ENCODE data around the gene DMGDH. TPM values are rescaled to one million over a fixed set of nuclear protein-coding genes. Genes with fewer than 3 reads are reported as not detected.
A peak's percentile ranks its signal among the peaks of the same experiment; 100 is the strongest.

The DMGDH gene
- total and polyA plus RNA-seq, 7 donors = 0.41 to 5.3 (median 2.1) TPM; not detected in 2

- 95 to 99% methylated on average over 2 of the region's 2 CpGs for WGBS, 2 donors
- TF ChIP-seq POLR2A (IDR thresholded peaks at IDR 0.05) (no peak), POLR2AphosphoS5 (IDR thresholded peaks at IDR 0.05) (no peak), CTCF (IDR thresholded peaks at IDR 0.05) (no peak), EP300 (IDR thresholded peaks at IDR 0.05) (no peak)
- H3K4me1 ChIP-seq = peaks cover 0 to 21% (median 9%) of the 10 kb centered on the region in 4 donors
- no peaks in the 10 kb centered on the region for H3K9me3 ChIP-seq
- no peak overlapping the region for H3K4me3 ChIP-seq
- no peak overlapping the region for H3K27ac ChIP-seq
- intact Hi-C loops (cut with DNase I) = no loop called here
- H3K36me3 ChIP-seq = no peaks in the 10 kb centered on the region
- no peak for DNase-seq
- H3K27me3 ChIP-seq = no peaks in the 10 kb centered on the region
These were observed 36.4 kb upstream of the DMGDH start for GRCh38 chr5:79105868-79106267.

- Histone ChIP-seq H3K4me3 (no peak overlapping the region), H3K27me3 (no peaks in the 10 kb centered on the region), H3K9me3 (no peaks in the 10 kb centered on the region), H3K4me1 (peaks cover 0 to 11% (median 0%) of the 10 kb centered on the region in 4 donors), H3K27ac (no peak overlapping the region), H3K36me3 (no peaks in the 10 kb centered on the region)
- 25 to 61% methylated on average over 3 of the region's 3 CpGs for WGBS, 2 donors
- no peak for DNase-seq
- intact Hi-C loops (cut with DNase I) = no loop called here
- TF ChIP-seq EP300 (IDR thresholded peaks at IDR 0.05) = no peak
- TF ChIP-seq POLR2A (IDR thresholded peaks at IDR 0.05) = no peak
- TF ChIP-seq CTCF (IDR thresholded peaks at IDR 0.05) = no peak
- no peak for TF ChIP-seq POLR2AphosphoS5 (IDR thresholded peaks at IDR 0.05)
These were observed 24.3 kb upstream of the DMGDH start for GRCh38 chr5:79093762-79094161.

GRCh38 chr5:79091064-79091463, 21.6 kb upstream of the DMGDH start:
- no peak for DNase-seq
- Histone ChIP-seq H3K36me3 (no peaks in the 10 kb centered on the region), H3K4me1 (peaks cover 0 to 11% (median 0%) of the 10 kb centered on the region in 4 donors), H3K9me3 (no peaks in the 10 kb centered on the region), H3K4me3 (no peak overlapping the region), H3K27ac (peak overlapping the region in 2 of 4 donors; percentile 31 to 33), H3K27me3 (no peaks in the 10 kb centered on the region)
- WGBS, 2 donors = 62 to 67% methylated on average over 3 of the region's 3 CpGs
- intact Hi-C loops (cut with DNase I) = no loop called here
- TF ChIP-seq POLR2A (IDR thresholded peaks at IDR 0.05) (no peak), CTCF (IDR thresholded peaks at IDR 0.05) (no peak), POLR2AphosphoS5 (IDR thresholded peaks at IDR 0.05) (peak in 1 of 4 donors; percentile 56), EP300 (IDR thresholded peaks at IDR 0.05) (peak in 1 of 4 donors; percentile 73)

DNA sequence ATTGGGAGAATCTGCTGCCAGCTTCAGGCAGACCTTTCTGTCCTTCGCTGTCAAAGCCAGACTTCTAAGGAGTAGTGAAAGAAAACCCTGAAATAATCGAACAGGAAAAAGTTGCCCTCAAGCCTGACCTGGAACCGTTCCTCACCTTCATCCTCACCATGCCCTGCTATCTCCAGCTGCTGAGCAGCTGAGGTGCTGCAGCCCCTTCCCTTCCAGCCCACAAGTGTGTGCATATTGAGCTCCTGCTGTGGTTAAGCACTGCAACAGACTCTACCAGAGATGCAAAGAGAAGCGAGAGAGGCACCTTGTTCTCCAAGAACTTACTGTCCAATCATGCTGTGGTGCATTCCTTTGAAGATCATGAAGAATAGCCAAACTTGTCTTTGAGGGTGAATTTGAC, 19.0 kb upstream of the DMGDH start:
- Histone ChIP-seq H3K36me3 (no peaks in the 10 kb centered on the region), H3K27me3 (no peaks in the 10 kb centered on the region), H3K4me3 (no peak overlapping the region), H3K4me1 (peaks cover 0 to 11% (median 0%) of the 10 kb centered on the region in 4 donors), H3K9me3 (no peaks in the 10 kb centered on the region), H3K27ac (no peak overlapping the region)
- 82 to 89% methylated on average over 4 of the region's 4 CpGs for WGBS, 2 donors
- TF ChIP-seq POLR2AphosphoS5 (IDR thresholded peaks at IDR 0.05) (no peak), EP300 (IDR thresholded peaks at IDR 0.05) (no peak), POLR2A (IDR thresholded peaks at IDR 0.05) (no peak), CTCF (IDR thresholded peaks at IDR 0.05) (no peak)
- DNase-seq = no peak
- intact Hi-C loops (cut with DNase I) = no loop called here

GRCh38 chr5:79086116-79086515, 16.6 kb upstream of the DMGDH start:
- Histone ChIP-seq H3K27me3 (no peaks in the 10 kb centered on the region), H3K9me3 (no peaks in the 10 kb centered on the region), H3K4me3 (no peak overlapping the region), H3K4me1 (peaks cover 0 to 13% (median 0%) of the 10 kb centered on the region in 4 donors), H3K36me3 (no peaks in the 10 kb centered on the region), H3K27ac (no peak overlapping the region)
- TF ChIP-seq POLR2AphosphoS5 (IDR thresholded peaks at IDR 0.05) (no peak), POLR2A (IDR thresholded peaks at IDR 0.05) (no peak)
- WGBS, 2 donors = 76 to 81% methylated on average over 2 of the region's 2 CpGs
- intact Hi-C loops (cut with DNase I) = no loop called here
- no peak for DNase-seq

Data from sigmoid colon (tissue), 7 donors.